Choroid plexus epithelial cell (primary cell): ENCODE results near the gene ZNF683.

Source experiments
- DNase-seq: peaks from one replicate; pipeline ENCODE4 v3.0.0-alpha.2; 2010; ENCODE audit warnings: low read depth
- H3K4me3 ChIP-seq: 2 replicates; pipeline ENCODE4 v1.5.1; 2011; ENCODE audit warnings: low read depth, mild to moderate bottlenecking, control low read depth, low read length, moderate library complexity
- TF ChIP-seq, protein P1 (sequence below): conservative IDR thresholded peaks from 2 replicates; pipeline ENCODE4 v1.5.1; 2011; ENCODE audit warnings: low read depth, mild to moderate bottlenecking, control low read depth, inconsistent platforms, low read length, moderate library complexity

The ZNF683 gene

GRCh38 chr1:26346274-26347033 is 26.1 kb downstream of the ZNF683 start:
- no peak overlapping the region for H3K4me3 ChIP-seq
- no peak for DNase-seq
- TF ChIP-seq, protein P1, sequence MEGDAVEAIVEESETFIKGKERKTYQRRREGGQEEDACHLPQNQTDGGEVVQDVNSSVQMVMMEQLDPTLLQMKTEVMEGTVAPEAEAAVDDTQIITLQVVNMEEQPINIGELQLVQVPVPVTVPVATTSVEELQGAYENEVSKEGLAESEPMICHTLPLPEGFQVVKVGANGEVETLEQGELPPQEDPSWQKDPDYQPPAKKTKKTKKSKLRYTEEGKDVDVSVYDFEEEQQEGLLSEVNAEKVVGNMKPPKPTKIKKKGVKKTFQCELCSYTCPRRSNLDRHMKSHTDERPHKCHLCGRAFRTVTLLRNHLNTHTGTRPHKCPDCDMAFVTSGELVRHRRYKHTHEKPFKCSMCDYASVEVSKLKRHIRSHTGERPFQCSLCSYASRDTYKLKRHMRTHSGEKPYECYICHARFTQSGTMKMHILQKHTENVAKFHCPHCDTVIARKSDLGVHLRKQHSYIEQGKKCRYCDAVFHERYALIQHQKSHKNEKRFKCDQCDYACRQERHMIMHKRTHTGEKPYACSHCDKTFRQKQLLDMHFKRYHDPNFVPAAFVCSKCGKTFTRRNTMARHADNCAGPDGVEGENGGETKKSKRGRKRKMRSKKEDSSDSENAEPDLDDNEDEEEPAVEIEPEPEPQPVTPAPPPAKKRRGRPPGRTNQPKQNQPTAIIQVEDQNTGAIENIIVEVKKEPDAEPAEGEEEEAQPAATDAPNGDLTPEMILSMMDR: no peak

DNA sequence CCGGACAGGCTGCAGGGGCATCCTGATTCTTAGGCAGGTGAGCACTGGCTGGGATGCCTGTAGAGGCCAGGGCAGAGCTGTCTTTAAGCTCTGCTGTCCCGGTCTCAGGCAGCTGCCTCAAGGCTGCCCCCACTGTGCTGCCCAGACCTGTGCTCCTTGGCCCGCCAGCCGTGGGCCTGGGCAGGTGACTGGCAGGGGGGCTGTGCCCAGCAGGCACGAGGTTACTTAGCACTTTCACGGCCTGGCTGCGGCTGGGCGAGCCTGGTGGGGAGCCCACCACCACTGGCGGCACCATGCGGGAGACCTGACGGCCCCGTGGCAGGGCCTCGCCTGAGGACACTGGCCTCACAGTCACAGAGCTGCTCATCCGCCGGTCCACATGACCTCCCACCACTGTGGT is 26.8 kb downstream of the ZNF683 start:
- H3K4me3 ChIP-seq: no peak overlapping the region
- no peak for DNase-seq
- TF ChIP-seq, protein P1: no peak

DNA sequence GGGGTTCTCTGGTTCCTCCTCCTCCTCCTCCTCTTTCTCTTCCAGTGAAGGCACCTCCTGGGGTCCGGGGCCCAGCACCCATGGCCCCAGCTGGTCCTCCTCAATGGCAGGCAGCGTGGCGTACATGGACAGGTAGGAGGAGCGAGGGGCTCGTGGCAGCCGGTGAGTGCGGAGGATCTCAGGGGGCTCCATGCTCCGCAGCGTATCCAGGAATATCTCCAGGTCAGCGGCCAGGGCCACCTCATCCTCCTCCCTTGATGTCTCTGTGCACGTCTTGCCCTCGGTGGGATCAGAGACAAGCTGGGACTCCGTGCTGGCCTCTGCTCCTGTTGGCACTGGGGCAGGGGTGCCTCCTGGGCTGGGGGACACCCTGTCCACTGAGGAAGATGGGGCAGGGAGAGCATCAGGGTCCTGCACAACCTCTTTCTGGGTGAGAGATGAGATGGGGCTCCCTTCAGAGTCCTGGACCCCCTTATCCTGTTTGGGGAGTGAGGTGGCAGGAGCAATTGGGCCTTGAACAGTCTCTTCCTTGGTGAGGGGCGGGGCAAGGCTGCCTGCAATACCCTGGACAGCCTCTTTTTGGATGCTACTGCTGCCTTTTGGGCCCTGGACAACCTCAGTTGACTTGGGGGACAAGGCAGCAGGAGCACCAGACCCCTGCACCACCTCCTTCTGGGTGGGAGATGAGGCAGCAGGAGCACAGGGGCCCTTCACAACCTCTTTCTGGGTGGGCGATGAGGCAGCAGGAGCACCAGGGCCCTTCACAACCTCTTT is 28.2 kb downstream of the ZNF683 start:
- TF ChIP-seq, protein P1: no peak
- H3K4me3 ChIP-seq: no peak overlapping the region
- no peak for DNase-seq

- TF ChIP-seq, protein P1: no peak
- H3K4me3 ChIP-seq: no peak overlapping the region
- DNase-seq: no peak
These were observed 32.5 kb downstream of the ZNF683 start for GRCh38 chr1:26340047-26340481.

GRCh38 chr1:26338670-26339069 is 33.9 kb downstream of the ZNF683 start:
- no peak for DNase-seq
- TF ChIP-seq, protein P1: no peak
- no peak overlapping the region for H3K4me3 ChIP-seq

DNA sequence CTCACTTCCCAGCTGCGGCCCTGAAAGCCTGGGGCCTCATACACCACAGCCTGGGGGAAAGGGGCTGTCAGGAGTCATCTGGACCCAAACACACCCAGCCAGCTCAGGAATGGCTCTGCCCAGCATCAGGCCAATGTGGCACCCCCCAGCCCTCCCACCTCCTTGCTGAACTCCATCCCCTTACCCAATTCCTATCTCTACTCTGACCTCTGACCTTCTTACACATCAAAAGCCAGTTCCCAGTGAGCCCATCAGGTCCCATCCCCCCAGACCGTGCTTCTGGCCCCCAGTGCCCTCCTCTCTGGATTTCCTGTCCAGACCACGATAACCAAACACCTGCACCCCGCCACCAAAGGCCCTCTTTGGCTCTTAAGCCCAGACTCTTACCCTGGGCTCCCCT is 34.9 kb downstream of the ZNF683 start:
- TF ChIP-seq, protein P1: no peak
- H3K4me3 ChIP-seq: no peak overlapping the region
- DNase-seq: no peak

GRCh38 chr1:26337206-26337535 is 35.4 kb downstream of the ZNF683 start:
- H3K4me3 ChIP-seq: no peak overlapping the region
- TF ChIP-seq, protein P1: no peak
- no peak for DNase-seq
